ENCODE data around the gene PDPN. TPM values are rescaled to one million over a fixed set of nuclear protein-coding genes. Genes with fewer than 3 reads are reported as not detected.

Gene PDPN
- total and polyA plus RNA-seq, 2 of the 13 experiments (the other 11 are each of a cell fraction or from before 2014, with no cell fraction given): not detected

DNA sequence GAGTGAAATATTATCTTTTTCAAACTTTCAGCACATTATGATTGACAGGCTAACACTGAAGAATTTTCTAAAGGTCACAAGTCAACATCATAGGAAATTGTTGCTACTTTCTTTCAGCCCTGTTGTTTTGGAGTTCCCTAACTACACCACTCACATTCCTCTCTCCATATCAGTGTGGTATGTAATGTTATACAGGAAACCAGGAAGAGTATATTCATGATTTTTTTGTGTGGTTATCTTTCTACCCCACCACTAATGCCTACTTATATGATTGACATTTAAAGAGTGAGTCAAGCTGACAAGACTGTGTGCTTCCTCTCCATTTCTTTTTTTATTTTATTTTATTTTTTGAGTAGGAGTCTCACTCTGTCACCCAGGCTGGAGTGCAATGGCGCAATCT is 68.6 kb downstream of the PDPN start:
- no peak overlapping the region for H3K27ac ChIP-seq (ENCODE audit: extremely low read length, insufficient read depth, low read length)
- in situ Hi-C loops (cut with HindIII; ENCODE audit: extremely low pct_ligation_motif_present, low pct_unique_long_range_greater_than_20kb): no loop called here
- no peak overlapping the region for H3K4me3 ChIP-seq (replicated peaks in 1 of 3; ENCODE audit: insufficient read depth in 1 of 3, low read depth in 2 of 3, low read length in 3 of 3)
- H3K9me3 ChIP-seq (ENCODE audit: low read length): no peaks in the 10 kb centered on the region
- FAIRE-seq (no peak), ATAC-seq (no peak), DNase-seq (ENCODE audit: low spot score) (no peak)
- peaks cover 8% of the 10 kb centered on the region for H3K4me1 ChIP-seq (ENCODE audit: insufficient read depth, low read length)
- H3K27me3 ChIP-seq (ENCODE audit: control insufficient read depth in 1 of 2, insufficient read depth in 2 of 2, low read length in 2 of 2): peaks cover 0 to 3% of the 10 kb centered on the region in 2 experiments; a peak in 1 of 5 replicates
- no peak overlapping the region for H3K9ac ChIP-seq (ENCODE audit: insufficient read depth, low read depth, low read length)
- ChIA-PET CTCF (ENCODE audit: low intra/inter-chr PET ratio, low total read pairs) (no interaction called here), POLR2A (no interaction called here)
- no peaks in the 10 kb centered on the region for H4K20me1 ChIP-seq (ENCODE audit: insufficient read depth, low read length)
- intact Hi-C loops (cut with micrococcal nuclease; ENCODE audit: unreplicated experiment): no loop called here
- H3K4me2 ChIP-seq (ENCODE audit: low read depth, low read length): no peak overlapping the region
- no peaks in the 10 kb centered on the region for H3K79me2 ChIP-seq (ENCODE audit: insufficient read depth, low read length)
- H3K36me3 ChIP-seq (replicated peaks in 1 of 2; ENCODE audit: control insufficient read depth in 1 of 2, insufficient read depth in 2 of 2, low read length in 2 of 2): no peaks in the 10 kb centered on the region
- H2AFZ ChIP-seq (ENCODE audit: low read length): no peak overlapping the region
- BruUV-seq (replicated peaks): no TSS peak
- 0% methylated on average over 1 of the region's 1 CpG for WGBS (ENCODE audit: low lambda C conversion rate)
- TF ChIP-seq, protein P1, sequence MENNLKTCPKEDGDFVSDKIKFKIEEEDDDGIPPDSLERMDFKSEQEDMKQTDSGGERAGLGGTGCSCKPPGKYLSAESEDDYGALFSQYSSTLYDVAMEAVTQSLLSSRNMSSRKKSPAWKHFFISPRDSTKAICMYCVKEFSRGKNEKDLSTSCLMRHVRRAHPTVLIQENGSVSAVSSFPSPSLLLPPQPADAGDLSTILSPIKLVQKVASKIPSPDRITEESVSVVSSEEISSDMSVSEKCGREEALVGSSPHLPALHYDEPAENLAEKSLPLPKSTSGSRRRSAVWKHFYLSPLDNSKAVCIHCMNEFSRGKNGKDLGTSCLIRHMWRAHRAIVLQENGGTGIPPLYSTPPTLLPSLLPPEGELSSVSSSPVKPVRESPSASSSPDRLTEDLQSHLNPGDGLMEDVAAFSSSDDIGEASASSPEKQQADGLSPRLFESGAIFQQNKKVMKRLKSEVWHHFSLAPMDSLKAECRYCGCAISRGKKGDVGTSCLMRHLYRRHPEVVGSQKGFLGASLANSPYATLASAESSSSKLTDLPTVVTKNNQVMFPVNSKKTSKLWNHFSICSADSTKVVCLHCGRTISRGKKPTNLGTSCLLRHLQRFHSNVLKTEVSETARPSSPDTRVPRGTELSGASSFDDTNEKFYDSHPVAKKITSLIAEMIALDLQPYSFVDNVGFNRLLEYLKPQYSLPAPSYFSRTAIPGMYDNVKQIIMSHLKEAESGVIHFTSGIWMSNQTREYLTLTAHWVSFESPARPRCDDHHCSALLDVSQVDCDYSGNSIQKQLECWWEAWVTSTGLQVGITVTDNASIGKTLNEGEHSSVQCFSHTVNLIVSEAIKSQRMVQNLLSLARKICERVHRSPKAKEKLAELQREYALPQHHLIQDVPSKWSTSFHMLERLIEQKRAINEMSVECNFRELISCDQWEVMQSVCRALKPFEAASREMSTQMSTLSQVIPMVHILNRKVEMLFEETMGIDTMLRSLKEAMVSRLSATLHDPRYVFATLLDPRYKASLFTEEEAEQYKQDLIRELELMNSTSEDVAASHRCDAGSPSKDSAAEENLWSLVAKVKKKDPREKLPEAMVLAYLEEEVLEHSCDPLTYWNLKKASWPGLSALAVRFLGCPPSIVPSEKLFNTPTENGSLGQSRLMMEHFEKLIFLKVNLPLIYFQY (CRISPR knock-in tag; IDR thresholded peaks at IDR 0.05; ENCODE audit: borderline replicate concordance): no peak
- no peak for TF ChIP-seq NR2C2 (CRISPR knock-in tag; IDR thresholded peaks at IDR 0.05; ENCODE audit: borderline replicate concordance)
- TF ChIP-seq TMF1 (CRISPR knock-in tag; IDR thresholded peaks at IDR 0.05; ENCODE audit: low read depth): no peak
- TF ChIP-seq, protein P2, sequence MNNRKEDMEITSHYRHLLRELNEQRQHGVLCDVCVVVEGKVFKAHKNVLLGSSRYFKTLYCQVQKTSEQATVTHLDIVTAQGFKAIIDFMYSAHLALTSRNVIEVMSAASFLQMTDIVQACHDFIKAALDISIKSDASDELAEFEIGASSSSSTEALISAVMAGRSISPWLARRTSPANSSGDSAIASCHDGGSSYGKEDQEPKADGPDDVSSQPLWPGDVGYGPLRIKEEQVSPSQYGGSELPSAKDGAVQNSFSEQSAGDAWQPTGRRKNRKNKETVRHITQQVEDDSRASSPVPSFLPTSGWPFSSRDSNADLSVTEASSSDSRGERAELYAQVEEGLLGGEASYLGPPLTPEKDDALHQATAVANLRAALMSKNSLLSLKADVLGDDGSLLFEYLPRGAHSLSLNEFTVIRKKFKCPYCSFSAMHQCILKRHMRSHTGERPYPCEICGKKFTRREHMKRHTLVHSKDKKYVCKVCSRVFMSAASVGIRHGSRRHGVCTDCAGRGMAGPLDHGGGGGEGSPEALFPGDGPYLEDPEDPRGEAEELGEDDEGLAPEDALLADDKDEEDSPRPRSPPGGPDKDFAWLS (CRISPR knock-in tag; IDR thresholded peaks at IDR 0.05; ENCODE audit: borderline replicate concordance): no peak
- TF ChIP-seq POLR2G (IDR thresholded peaks at IDR 0.05; ENCODE audit: low read depth, low read length): no peak
- TF ChIP-seq, protein P3, sequence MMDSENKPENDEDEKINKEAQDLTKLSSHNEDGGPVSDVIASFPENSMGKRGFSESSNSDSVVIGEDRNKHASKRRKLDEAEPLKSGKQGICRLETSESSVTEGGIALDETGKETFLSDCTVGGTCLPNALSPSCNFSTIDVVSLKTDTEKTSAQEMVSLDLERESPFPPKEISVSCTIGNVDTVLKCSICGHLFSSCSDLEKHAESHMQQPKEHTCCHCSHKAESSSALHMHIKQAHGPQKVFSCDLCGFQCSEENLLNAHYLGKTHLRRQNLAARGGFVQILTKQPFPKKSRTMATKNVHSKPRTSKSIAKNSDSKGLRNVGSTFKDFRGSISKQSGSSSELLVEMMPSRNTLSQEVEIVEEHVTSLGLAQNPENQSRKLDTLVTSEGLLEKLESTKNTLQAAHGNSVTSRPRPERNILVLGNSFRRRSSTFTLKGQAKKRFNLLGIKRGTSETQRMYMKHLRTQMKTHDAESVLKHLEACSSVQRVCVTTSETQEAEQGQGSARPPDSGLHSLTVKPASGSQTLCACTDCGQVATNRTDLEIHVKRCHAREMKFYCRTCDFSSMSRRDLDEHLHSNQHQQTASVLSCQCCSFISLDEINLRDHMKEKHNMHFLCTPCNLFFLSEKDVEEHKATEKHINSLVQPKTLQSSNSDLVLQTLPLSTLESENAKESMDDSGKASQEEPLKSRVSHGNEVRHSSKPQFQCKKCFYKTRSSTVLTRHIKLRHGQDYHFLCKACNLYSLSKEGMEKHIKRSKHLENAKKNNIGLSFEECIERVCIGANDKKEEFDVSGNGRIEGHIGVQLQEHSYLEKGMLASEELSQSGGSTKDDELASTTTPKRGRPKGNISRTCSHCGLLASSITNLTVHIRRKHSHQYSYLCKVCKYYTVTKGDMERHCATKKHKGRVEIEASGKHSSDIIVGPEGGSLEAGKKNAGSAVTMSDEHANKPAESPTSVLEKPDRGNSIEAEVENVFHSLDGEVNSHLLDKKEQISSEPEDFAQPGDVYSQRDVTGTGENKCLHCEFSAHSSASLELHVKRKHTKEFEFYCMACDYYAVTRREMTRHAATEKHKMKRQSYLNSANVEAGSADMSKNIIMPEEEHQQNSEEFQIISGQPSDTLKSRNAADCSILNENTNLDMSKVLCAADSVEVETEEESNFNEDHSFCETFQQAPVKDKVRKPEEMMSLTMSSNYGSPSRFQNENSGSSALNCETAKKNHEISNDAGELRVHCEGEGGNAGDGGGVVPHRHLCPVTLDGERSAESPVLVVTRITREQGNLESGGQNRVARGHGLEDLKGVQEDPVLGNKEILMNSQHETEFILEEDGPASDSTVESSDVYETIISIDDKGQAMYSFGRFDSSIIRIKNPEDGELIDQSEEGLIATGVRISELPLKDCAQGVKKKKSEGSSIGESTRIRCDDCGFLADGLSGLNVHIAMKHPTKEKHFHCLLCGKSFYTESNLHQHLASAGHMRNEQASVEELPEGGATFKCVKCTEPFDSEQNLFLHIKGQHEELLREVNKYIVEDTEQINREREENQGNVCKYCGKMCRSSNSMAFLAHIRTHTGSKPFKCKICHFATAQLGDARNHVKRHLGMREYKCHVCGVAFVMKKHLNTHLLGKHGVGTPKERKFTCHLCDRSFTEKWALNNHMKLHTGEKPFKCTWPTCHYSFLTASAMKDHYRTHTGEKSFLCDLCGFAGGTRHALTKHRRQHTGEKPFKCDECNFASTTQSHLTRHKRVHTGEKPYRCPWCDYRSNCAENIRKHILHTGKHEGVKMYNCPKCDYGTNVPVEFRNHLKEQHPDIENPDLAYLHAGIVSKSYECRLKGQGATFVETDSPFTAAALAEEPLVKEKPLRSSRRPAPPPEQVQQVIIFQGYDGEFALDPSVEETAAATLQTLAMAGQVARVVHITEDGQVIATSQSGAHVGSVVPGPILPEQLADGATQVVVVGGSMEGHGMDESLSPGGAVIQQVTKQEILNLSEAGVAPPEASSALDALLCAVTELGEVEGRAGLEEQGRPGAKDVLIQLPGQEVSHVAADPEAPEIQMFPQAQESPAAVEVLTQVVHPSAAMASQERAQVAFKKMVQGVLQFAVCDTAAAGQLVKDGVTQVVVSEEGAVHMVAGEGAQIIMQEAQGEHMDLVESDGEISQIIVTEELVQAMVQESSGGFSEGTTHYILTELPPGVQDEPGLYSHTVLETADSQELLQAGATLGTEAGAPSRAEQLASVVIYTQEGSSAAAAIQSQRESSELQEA (CRISPR knock-in tag; IDR thresholded peaks at IDR 0.05; ENCODE audit: not compliant biosample characterization): no peak
- TF ChIP-seq, protein P4, sequence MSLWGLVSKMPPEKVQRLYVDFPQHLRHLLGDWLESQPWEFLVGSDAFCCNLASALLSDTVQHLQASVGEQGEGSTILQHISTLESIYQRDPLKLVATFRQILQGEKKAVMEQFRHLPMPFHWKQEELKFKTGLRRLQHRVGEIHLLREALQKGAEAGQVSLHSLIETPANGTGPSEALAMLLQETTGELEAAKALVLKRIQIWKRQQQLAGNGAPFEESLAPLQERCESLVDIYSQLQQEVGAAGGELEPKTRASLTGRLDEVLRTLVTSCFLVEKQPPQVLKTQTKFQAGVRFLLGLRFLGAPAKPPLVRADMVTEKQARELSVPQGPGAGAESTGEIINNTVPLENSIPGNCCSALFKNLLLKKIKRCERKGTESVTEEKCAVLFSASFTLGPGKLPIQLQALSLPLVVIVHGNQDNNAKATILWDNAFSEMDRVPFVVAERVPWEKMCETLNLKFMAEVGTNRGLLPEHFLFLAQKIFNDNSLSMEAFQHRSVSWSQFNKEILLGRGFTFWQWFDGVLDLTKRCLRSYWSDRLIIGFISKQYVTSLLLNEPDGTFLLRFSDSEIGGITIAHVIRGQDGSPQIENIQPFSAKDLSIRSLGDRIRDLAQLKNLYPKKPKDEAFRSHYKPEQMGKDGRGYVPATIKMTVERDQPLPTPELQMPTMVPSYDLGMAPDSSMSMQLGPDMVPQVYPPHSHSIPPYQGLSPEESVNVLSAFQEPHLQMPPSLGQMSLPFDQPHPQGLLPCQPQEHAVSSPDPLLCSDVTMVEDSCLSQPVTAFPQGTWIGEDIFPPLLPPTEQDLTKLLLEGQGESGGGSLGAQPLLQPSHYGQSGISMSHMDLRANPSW (CRISPR knock-in tag; IDR thresholded peaks at IDR 0.05; ENCODE audit: borderline replicate concordance): no peak
